GM19397 (cell line): Measurements from ENCODE around the gene DAZAP2.
"Not testable (repeated sequence)": the region's sequence is repeated elsewhere in the genome, so short reads cannot be mapped to it uniquely, and the experiment has no call there.

Experiments
- ATAC-seq: cut with Tn5 transposase; IDR thresholded peaks from one replicate; pipeline ENCODE4 v1.9.1; 2021; ENCODE audit warnings: mild to moderate bottlenecking, moderate library complexity; ENCODE audit not compliant: unreplicated experiment

Gene DAZAP2

GRCh38 chr12:51217133-51217967 lies 21.3 kb upstream of the DAZAP2 start:
- peak; percentile 58 for ATAC-seq

DNA sequence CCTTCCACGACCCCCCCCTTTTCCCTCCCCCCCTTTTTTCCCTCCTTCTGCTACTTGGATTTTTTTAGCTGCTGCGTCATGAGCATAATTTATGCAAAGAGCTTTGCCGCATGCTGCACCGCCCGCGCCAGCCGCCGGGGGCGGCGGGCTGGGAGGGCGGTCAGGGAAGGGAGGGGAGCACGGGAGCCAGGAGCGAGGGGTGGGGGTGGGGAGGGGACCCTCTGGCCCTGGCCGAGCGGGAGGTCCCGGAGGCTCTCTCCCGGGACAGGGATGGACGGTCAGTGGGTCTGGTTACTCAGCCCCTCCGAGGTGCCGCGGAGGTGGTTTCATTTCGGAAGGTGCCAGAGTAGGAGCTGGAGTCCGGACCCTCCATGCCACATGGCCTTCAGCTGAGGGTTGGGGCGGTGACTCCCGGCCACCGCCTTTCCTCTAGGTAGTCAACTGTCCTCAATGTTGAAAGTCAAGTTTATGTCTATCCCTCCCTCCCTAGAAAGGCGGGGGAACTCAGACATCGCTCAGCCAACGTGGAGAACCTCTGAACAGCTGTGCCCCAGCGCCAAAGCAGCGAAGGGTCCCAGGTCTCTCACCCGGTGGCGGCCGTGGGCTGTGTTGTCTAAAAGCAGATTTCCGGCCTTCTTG lies 20.5 kb upstream of the DAZAP2 start, which contains the start of gene POU6F1:
POU6F1 (minus strand) TSS at position 95 of the 639 bp plus-strand sequence. CDS start 11,226 bp downstream, outside the sequence.
- peak; percentile 69 for ATAC-seq

- ATAC-seq: no peak
Measured at GRCh38 chr12:51218607-51219161, 19.9 kb upstream of the DAZAP2 start.

GRCh38 chr12:51219322-51219721 lies 19.3 kb upstream of the DAZAP2 start:
- ATAC-seq: no peak

DNA sequence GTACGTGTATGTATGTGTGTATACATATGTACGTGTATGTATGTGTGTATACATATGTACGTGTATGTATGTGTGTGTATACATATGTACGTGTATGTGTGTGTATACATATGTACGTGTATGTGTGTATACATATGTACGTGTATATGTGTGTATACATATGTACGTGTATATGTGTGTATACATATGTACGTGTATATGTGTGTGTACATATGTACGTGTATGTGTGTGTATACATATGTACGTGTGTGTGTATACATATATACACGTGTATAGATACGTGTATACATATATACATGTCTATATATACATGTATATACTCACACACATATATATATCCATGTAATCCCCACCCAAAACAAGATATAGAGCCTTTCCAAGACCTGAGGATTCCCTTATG lies 18.8 kb upstream of the DAZAP2 start:
- not testable (repeated sequence) for ATAC-seq

DNA sequence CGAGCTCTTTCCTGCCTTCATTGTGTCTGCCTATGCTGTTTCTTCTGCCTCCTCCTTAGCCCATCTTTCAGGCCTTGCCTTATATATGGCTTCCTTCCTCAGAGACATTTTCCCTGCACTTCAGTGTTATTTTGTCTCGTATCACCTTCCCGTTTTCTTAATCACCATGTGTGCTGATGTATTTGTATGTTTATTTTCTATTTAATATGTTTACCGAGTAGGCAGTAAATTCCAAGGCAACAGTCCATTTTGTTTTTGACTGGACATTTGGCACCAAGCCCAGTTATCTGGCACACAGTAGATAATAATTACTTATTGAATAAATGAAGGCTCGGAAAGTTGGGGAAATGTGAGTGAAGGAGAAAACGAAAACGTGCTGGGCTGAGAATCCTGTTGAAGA lies 16.2 kb upstream of the DAZAP2 start:
- no peak for ATAC-seq

- ATAC-seq: no peak
Measured at GRCh38 chr12:51224625-51225024, 14.0 kb upstream of the DAZAP2 start.

DNA sequence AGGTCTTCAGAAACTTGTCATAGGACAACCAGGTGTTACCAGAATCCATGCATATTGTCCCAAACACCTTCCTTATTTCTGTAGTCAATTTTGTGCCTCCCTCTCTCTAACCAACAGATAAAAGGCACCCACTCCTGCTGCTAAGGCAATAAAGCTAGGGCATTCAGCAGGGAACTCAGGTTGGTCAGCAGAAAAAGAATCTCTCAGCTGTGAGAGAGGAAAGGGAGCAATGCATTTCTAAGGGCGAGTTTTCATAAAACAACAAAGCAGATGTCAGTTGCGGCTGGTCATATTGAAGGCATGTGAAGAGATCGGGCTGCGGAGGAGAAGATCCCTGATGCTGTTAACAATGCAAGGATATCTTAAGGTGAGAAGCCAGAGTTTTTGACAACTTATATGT lies 13.4 kb upstream of the DAZAP2 start:
- no peak for ATAC-seq

GRCh38 chr12:51225771-51226170 lies 12.9 kb upstream of the DAZAP2 start:
- no peak for ATAC-seq

GRCh38 chr12:51227112-51227511 lies 11.5 kb upstream of the DAZAP2 start:
- ATAC-seq: not testable (repeated sequence)

DNA sequence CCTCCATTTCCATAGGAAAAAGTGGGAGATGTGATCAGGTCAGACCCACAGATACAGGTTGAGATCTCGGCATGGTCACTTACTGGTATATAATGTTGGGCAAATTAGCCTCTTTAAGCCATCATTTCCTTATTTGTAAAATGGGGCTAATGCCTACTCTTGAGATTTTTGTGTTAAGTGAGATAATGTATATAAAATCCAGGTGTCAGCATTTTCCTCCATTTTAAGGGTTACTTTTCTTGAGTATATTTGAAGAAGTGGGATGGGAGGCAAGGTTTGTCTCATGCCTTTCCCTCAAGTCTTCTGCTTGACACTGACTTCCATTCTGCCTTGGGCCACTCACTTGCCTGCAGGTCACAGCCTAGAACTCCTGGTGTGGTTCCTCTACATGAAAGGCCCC lies 10.7 kb upstream of the DAZAP2 start:
- no peak for ATAC-seq

DNA sequence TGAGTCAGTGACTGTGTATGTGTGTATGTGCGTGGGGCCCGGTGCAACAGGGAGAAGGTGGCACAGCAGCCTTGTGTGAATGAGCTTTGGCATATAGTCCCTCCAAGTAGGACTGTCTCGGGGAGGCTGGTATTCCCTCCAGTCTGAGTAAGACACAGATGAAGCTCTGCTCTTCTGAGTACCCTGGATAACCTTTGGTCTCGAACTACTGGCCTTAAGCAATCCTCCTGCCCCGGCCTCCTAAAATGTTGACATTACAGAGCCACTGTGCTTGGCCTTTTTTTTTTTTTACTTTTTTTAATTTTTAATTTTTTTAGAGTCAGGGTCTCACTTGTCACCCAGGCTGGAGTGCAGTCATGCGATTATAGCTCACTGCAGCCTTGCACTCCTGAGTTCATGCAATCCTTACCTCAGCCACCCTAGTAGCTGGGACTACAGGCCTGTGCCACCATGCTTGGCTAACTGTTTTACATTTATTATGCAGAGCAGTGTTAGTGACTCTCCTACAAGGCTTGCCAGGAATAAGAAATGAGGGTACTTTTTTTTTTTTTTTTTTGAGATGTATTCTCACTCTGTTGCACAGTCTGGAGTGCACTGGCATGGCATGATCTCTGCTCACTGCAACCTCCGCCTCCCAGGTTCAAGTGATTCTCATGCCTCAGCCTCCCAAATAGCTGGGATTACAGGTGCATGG lies 9.4 kb upstream of the DAZAP2 start:
- ATAC-seq: no peak

GRCh38 chr12:51232642-51233041 lies 6.0 kb upstream of the DAZAP2 start:
- ATAC-seq: no peak

DNA sequence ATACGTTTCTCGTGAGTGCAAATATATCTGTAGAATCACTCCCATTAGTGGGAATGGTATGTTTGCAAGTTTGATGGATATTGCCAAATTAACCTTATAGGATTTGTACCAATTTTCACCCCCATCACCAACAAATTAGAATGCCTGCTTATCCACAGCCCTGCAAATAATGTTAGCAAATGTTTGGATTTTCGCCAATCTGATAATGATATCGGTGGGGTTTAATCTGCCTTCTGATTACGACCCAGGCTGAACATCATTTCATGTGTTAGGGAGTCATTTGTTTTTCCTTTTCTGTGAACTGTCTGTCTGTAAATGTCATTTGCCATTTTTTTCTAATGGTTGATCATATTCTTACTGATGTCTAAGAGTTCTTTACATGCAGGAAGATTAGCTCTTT lies 4.1 kb upstream of the DAZAP2 start:
- no peak for ATAC-seq

- ATAC-seq: no peak
Measured at GRCh38 chr12:51238037-51238509, 553 bp upstream of the DAZAP2 start.

GRCh38 chr12:51240971-51241370 lies 2.3 kb downstream of the DAZAP2 start:
- ATAC-seq: no peak

DNA sequence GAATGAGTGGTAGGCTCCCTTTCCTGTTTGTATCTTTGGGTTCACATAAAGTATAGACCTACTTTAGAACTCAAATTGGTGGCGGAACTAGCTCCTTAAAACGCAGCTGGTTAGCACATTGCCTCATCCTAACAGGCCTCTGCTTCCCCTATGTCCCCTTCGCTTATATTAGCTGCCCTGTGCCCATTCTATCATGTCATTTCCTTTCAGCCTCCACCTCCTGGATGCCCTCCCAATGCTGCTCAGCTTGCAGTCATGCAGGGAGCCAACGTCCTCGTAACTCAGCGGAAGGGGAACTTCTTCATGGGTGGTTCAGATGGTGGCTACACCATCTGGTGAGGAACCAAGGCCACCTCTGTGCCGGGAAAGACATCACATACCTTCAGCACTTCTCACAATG lies 3.5 kb downstream of the DAZAP2 start:
- ATAC-seq: no peak

GRCh38 chr12:51242876-51243275 lies 4.2 kb downstream of the DAZAP2 start:
- no peak for ATAC-seq

DNA sequence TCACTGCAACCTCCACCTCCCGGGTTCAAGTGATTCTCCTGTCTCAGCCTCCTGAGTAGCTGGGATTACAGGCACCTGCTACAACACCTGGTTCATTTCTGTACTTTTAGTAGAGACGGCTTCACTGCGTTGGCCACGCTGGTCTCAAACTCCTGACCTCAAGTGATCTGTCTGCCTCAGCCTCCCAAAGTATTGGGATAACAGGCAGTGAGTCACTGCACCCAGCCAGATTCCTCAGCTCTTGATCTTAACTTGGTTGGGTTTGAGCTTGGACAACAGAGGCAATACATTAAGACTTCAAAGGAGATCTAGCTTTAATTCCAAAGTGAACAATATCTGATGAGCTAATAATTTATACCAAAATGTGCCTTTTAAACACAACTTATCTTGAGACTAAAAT lies 5.6 kb downstream of the DAZAP2 start:
- ATAC-seq: no peak

GRCh38 chr12:51245476-51246253 lies 7.0 kb downstream of the DAZAP2 start:
- no peak for ATAC-seq
